Peyer's patch (tissue), 4 donors: ENCODE data around the gene VPS9D1. TPM values are rescaled to one million over a fixed set of nuclear protein-coding genes. Genes with fewer than 3 reads are reported as not detected.
"Not testable (repeated sequence)": the region's sequence is repeated elsewhere in the genome, so short reads cannot be mapped to it uniquely, and the experiment has no call there.

Source experiments
- DNase-seq, 3 donors: peaks; one replicate each; pipeline ENCODE4 v3.0.0-alpha.2; 2017 to 2019
- H3K27ac ChIP-seq, 4 donors: fragments of 200-600 bp; sonication (generic); one replicate each; pipeline ENCODE4 v1.5.1; 2016 to 2019
- H3K27me3 ChIP-seq, 2 donors: fragments of 200-600 bp; sonication (generic); one replicate each; pipeline ENCODE4 v1.5.1; 2019
- H3K36me3 ChIP-seq, 3 donors: fragments of 200-600 bp; sonication (generic); one replicate each; pipeline ENCODE4 v1.5.1; 2016 to 2019
- H3K4me1 ChIP-seq, 4 donors: fragments of 200-600 bp; sonication (generic); one replicate each; pipeline ENCODE4 v1.5.1; 2016 to 2019
- H3K4me3 ChIP-seq, 4 donors: fragments of 200-600 bp; sonication (generic); 1 replicate in 3 of 4; 2 replicates in 1 of 4; pipeline ENCODE4 v1.5.1; 2016 to 2019; ENCODE audit warnings: mild to moderate bottlenecking in 1 of 4
- H3K9me3 ChIP-seq, 4 donors: fragments of 200-600 bp; sonication (generic); one replicate each; pipeline ENCODE4 v1.5.1; 2016 to 2019; ENCODE audit warnings: mild to moderate bottlenecking in 1 of 4
- POLR2A ChIP-seq, 2 donors: fragments of 450-650 bp; IDR thresholded peaks; one replicate each; pipeline ENCODE4 v1.5.1; 2017; ENCODE audit warnings: antibody characterized with exemption in 2 of 2, mild to moderate bottlenecking in 2 of 2, moderate library complexity in 2 of 2
- total RNA-seq, 4 donors: library from RNA; depleted of rRNA; stranded (reverse); fragments of >200 nt; gene quantifications; one replicate each; pipeline ENCODE4 v1.1.0, GENCODE V29; 2016
- TF ChIP-seq, protein P1 (sequence below), 6 experiments: fragments of 450-650 bp in 4 of 6; fragments of 200-600 bp in 2 of 6; sonication (generic) in 1 of 6; IDR thresholded peaks; one replicate each; pipeline ENCODE4 v1.5.1; 2017 to 2019; ENCODE audit warnings: antibody characterized with exemption in 6 of 6, mild to moderate bottlenecking in 3 of 6, moderate library complexity in 1 of 6

The VPS9D1 gene
- total RNA-seq, 4 donors from 2014 or later: 14.9 to 45.9 (median 27.9) TPM

DNA sequence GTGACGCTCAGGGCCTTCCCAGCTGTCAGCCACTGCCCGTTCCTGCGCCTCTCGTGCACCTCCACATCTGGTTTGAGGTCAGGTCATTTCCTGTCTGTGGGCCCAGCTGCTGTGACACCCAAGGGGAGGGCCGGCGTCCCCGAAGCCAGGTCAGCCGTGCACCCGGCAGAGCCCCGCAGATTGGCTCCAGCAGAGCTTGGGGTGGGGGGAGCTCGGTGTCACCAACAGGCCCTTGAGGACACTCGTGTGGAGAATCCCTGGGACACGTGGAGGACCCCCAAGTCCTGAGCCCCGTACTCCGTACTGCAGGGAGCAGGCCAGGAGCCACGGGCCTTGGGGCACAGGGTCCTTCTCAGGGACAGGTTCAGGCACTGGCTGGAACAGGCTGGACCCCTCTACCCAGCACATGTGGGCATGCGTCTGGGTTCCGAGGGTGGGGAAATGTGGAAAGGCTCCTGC is 24.0 kb downstream of the VPS9D1 start:
- Histone ChIP-seq H3K36me3 (peaks cover 0 to 63% (median 0%) of the 10 kb centered on the region in 3 donors), H3K4me3 (no peak overlapping the region), H3K27ac (peak overlapping the region in 1 of 4 donors; percentile 49), H3K9me3 (no peaks in the 10 kb centered on the region), H3K4me1 (peaks cover 0 to 37% (median 19%) of the 10 kb centered on the region in 4 donors), H3K27me3 (no peaks in the 10 kb centered on the region)
- TF ChIP-seq POLR2A (IDR thresholded peaks at IDR 0.05): no peak
- TF ChIP-seq, protein P1, sequence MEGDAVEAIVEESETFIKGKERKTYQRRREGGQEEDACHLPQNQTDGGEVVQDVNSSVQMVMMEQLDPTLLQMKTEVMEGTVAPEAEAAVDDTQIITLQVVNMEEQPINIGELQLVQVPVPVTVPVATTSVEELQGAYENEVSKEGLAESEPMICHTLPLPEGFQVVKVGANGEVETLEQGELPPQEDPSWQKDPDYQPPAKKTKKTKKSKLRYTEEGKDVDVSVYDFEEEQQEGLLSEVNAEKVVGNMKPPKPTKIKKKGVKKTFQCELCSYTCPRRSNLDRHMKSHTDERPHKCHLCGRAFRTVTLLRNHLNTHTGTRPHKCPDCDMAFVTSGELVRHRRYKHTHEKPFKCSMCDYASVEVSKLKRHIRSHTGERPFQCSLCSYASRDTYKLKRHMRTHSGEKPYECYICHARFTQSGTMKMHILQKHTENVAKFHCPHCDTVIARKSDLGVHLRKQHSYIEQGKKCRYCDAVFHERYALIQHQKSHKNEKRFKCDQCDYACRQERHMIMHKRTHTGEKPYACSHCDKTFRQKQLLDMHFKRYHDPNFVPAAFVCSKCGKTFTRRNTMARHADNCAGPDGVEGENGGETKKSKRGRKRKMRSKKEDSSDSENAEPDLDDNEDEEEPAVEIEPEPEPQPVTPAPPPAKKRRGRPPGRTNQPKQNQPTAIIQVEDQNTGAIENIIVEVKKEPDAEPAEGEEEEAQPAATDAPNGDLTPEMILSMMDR (IDR thresholded peaks at IDR 0.05): no peak
- DNase-seq: peak; percentile 50 to 70 (median 55)

DNA sequence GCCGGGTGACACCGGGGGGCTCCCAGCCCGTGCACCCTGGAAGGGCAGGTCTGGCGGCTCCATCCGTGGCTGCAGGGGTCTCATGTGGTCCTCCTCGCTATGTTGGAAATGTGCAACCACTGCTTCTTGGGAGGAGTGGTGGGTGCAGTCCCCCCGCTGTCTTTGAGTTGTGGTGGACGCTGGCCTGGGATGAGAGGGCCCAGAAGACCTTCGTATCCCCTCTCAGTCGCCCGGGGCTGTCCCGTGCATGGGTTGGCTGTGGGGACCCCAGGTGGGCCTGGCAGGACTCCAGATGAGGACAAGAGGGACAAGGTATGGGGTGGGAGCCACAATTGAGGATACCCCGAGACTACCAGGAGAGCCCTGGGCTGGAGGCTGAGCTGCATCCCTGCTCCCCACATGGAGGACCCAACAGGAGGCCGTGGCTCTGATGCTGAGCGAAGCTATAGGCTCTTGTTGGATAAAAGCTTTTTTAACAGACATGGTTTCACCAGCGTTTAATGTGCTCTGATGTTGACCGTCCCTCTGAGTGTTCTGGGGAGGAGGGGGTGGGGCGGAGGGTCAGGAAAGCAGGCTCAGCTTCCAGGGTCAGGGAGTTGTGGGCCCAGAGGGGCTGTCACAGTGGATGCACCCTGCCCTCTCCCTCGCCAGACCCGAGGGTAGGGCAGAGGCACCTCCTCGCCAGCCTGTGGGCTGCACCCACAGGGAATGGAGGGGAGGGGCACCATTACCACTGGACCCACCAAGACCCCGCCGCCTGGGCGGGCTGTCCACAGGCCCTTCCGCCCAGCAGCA is 24.6 kb downstream of the VPS9D1 start:
- H3K4me1 ChIP-seq: peaks cover 0 to 37% (median 18%) of the 10 kb centered on the region in 4 donors
- TF ChIP-seq POLR2A (IDR thresholded peaks at IDR 0.05): no peak
- TF ChIP-seq, protein P1 (IDR thresholded peaks at IDR 0.05): no peak
- peak in 1 of 3 donors; percentile 46 for DNase-seq
- H3K9me3 ChIP-seq: no peaks in the 10 kb centered on the region
- no peaks in the 10 kb centered on the region for H3K27me3 ChIP-seq
- peak overlapping the region in 1 of 4 donors; percentile 49 for H3K27ac ChIP-seq
- H3K4me3 ChIP-seq: no peak overlapping the region
- peaks cover 0 to 70% (median 0%) of the 10 kb centered on the region in 3 donors for H3K36me3 ChIP-seq

DNA sequence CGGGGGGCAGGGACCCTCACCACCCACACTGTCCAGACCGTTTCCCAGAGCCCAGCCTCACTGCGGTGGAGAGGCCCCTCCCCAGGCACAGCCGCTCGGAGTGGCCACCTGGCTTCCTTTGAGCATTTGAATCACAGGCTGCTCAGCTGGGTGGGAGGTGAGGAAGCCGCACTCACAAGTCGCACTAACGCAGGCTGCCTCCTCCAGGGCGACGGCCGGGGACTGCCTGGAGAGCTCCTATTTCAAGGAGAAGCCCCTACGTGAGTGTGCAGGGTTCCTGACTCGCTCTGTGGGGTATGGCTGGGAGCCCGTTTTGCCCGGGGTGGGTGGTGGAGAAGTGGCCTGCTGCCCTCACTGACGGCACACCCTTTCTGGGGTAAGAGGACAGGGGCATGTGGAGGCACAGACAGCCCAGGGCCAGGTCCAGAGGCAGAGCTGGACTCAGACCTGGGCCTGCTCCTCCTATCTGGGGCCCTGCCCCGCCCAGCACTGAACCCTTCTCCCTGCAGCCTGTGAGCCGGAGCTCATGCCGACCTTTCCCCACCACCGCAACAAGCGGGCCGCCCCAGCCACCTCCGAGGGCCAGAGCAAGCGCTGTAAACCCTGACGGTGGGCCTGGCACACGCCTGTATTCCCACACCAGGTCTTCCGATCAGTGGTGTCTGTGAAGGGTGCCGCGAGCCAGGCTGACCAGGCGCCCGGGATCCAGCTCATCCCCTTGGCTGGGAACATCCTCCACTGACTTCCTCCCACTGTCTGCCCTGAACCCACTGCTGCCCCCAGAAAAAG is 25.4 kb downstream of the VPS9D1 start:
- H3K27ac ChIP-seq: peak overlapping the region in 1 of 4 donors; percentile 45
- DNase-seq: peak in 2 of 3 donors; percentile 46 to 65

DNA sequence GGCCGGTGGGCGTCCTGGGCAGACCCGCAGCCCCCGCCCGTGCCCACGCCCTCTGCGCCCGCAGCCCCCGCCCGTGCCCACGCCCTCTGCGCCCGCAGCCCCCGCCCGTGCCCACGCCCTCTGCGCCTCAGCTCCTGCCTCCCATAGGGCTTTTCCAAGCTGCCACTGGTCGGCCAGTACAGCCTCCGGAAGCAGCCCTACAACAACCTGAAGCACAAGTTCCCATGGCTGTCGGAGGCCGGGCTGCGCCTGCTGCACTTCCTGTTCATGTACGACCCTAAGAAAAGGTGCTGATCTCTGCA is 26.0 kb downstream of the VPS9D1 start:
- not testable (repeated sequence) for H3K27me3 ChIP-seq, H3K9me3 ChIP-seq, DNase-seq, H3K4me3 ChIP-seq
- H3K36me3 ChIP-seq: peaks cover 0 to 79% (median 3%) of the 10 kb centered on the region in 3 donors
- peaks cover 0 to 28% (median 12%) of the 10 kb centered on the region in 4 donors for H3K4me1 ChIP-seq
- H3K27ac ChIP-seq: peak overlapping the region in 1 of 4 donors; percentile 45

More for the DNA sequence above, 25.4 kb downstream of the VPS9D1 start:
- Histone ChIP-seq H3K27me3 (no peaks in the 10 kb centered on the region), H3K36me3 (peaks cover 0 to 76% (median 2%) of the 10 kb centered on the region in 3 donors), H3K4me3 (no peak overlapping the region), H3K4me1 (peaks cover 0 to 31% (median 14%) of the 10 kb centered on the region in 4 donors), H3K9me3 (no peaks in the 10 kb centered on the region)
- TF ChIP-seq, protein P1 (IDR thresholded peaks at IDR 0.05): no peak
- TF ChIP-seq POLR2A (IDR thresholded peaks at IDR 0.05): no peak

DNA sequence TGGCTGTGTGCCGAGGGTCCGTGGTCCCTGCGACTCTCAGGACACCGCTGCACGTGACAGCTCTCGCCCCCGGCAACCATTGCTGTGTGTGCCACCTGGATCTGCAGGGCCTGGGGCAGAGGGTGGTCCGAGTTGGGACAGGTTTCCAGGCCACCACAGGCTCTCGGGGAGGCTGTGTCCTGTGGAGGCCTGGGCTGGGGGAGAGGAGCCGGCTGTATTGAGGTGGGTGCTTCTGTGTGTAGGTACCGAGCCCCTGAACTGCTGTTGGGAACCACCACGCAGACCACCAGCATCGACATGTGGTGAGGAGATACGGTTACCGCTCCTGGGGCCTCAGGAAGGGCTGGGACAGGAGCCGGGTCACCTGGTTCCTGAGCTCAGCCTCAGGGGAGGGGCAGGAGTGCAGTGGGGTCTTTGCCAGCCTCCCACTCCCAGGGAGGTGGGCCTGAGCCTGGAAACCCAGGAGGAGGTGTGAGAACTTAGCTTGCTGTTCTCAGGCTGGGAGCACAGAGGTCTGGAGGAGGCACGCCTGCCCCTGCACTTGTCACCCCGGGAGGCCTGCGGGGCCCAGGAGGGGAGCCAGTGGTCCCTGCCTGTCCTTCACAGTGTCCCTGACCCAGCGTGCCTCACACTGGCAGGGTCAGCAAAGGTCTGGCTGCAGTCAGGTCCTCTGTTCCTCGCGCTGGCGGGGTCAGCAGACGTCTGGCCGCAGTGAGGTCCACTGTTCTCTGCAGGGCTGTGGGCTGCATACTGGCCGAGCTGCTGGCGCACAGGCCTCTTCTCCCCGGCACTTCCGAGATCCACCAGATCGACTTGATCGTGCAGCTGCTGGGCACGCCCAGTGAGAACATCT is 26.5 kb downstream of the VPS9D1 start:
- Histone ChIP-seq H3K27me3 (no peaks in the 10 kb centered on the region), H3K9me3 (no peaks in the 10 kb centered on the region), H3K4me3 (no peak overlapping the region), H3K4me1 (peaks cover 0 to 23% (median 10%) of the 10 kb centered on the region in 4 donors), H3K27ac (no peak overlapping the region), H3K36me3 (peaks cover 0 to 84% (median 3%) of the 10 kb centered on the region in 3 donors)
- peak in 1 of 3 donors; percentile 51 for DNase-seq
- TF ChIP-seq POLR2A (IDR thresholded peaks at IDR 0.05): no peak
- TF ChIP-seq, protein P1 (IDR thresholded peaks at IDR 0.05): no peak
